GM19463 (cell line): ENCODE data around the gene ADAMTSL4.

Source experiments
- ATAC-seq: cut with Tn5 transposase; IDR thresholded peaks from one replicate; pipeline ENCODE4 v1.9.1; 2021; ENCODE audit warnings: mild to moderate bottlenecking, moderate library complexity; ENCODE audit not compliant: unreplicated experiment

Gene ADAMTSL4

GRCh38 chr1:150548632-150549495 is at the start of gene ADAMTSL4:
TSS of gene ADAMTSL4 (plus strand) at chr1:150549408. CDS start at chr1:150552289, 2,881 bp downstream.
- peak; percentile 64 for ATAC-seq

GRCh38 chr1:150505431-150505830 is 43.8 kb upstream of the ADAMTSL4 start:
- no peak for ATAC-seq

GRCh38 chr1:150507912-150508864 is 41.0 kb upstream of the ADAMTSL4 start, which contains the start of gene ECM1:
TSS of gene ECM1 (plus strand) at chr1:150508109. CDS start at chr1:150508210, 101 bp downstream.
- no peak for ATAC-seq

GRCh38 chr1:150508982-150509381 is 40.2 kb upstream of the ADAMTSL4 start:
- ATAC-seq, result no peak

GRCh38 chr1:150511551-150511950 is 37.7 kb upstream of the ADAMTSL4 start:
- no peak for ATAC-seq

- ATAC-seq, result no peak
These were observed 37.1 kb upstream of the ADAMTSL4 start for GRCh38 chr1:150511985-150512660.

GRCh38 chr1:150512846-150513245 is 36.4 kb upstream of the ADAMTSL4 start:
- ATAC-seq, result no peak

GRCh38 chr1:150513351-150513791 is 35.8 kb upstream of the ADAMTSL4 start:
- ATAC-seq, result no peak

GRCh38 chr1:150514260-150514659 is 34.9 kb upstream of the ADAMTSL4 start:
- no peak for ATAC-seq

GRCh38 chr1:150514913-150515327 is 34.3 kb upstream of the ADAMTSL4 start:
- no peak for ATAC-seq

GRCh38 chr1:150515328-150516049 is 33.7 kb upstream of the ADAMTSL4 start, which contains the start of gene FALEC:
TSS of gene FALEC (plus strand) at chr1:150515752.
- ATAC-seq, result peak; percentile 99

GRCh38 chr1:150516050-150516591 is 33.1 kb upstream of the ADAMTSL4 start:
- ATAC-seq, result no peak

- ATAC-seq, result no peak
These were observed 32.6 kb upstream of the ADAMTSL4 start for GRCh38 chr1:150516616-150517015.

- ATAC-seq, result no peak
These were observed 27.8 kb upstream of the ADAMTSL4 start for GRCh38 chr1:150521196-150521968.

GRCh38 chr1:150525348-150525747 is 23.9 kb upstream of the ADAMTSL4 start:
- no peak for ATAC-seq

GRCh38 chr1:150528196-150528595 is 21.0 kb upstream of the ADAMTSL4 start:
- no peak for ATAC-seq

GRCh38 chr1:150529017-150529416 is 20.2 kb upstream of the ADAMTSL4 start:
- no peak for ATAC-seq

- no peak for ATAC-seq
These were observed 18.6 kb upstream of the ADAMTSL4 start for GRCh38 chr1:150530491-150531159.
